Mesothelial cell of epicardium (in vitro differentiated cells): ENCODE data around the gene TIAM1. TPM values are rescaled to one million over a fixed set of nuclear protein-coding genes. Genes with fewer than 3 reads are reported as not detected.

Source experiments
- DNase-seq, 2 experiments: peaks; one replicate each; pipeline ENCODE4 v3.0.0; 2021; ENCODE audit warnings: low spot score in 2 of 2; ENCODE audit not compliant: unreplicated experiment in 2 of 2
- H3K27ac Mint-ChIP-seq: 2 replicates; pipeline ENCODE4 v1.8.0; 2021; ENCODE audit warnings: mixed read lengths
- H3K27me3 Mint-ChIP-seq: 2 replicates; pipeline ENCODE4 v1.8.0; 2021; ENCODE audit warnings: low read depth, mixed read lengths
- H3K36me3 Mint-ChIP-seq: 2 replicates; pipeline ENCODE4 v1.8.0; 2021; ENCODE audit warnings: mixed read lengths
- H3K4me1 Mint-ChIP-seq: 2 replicates; pipeline ENCODE4 v1.8.0; 2021; ENCODE audit warnings: mixed read lengths
- H3K4me3 Mint-ChIP-seq: 2 replicates; pipeline ENCODE4 v1.8.0; 2021; ENCODE audit warnings: mild to moderate bottlenecking, moderate library complexity, mixed read lengths
- H3K9me3 Mint-ChIP-seq: 2 replicates; pipeline ENCODE4 v1.8.0; 2021; ENCODE audit warnings: mixed read lengths
- total RNA-seq: library from RNA; stranded (reverse); gene quantifications from 3 replicates; pipeline ENCODE4 v1.2.1, GENCODE V29; 2021
- TF ChIP-seq, protein P1 (sequence below): fragments of 200-600 bp; sonication (generic); IDR thresholded peaks from one replicate; pipeline ENCODE4 v1.5.0; 2021; ENCODE audit warnings: antibody characterized with exemption; ENCODE audit not compliant: unreplicated experiment

Gene TIAM1
- total RNA-seq, 1 donor from 2014 or later = 53.4 TPM

DNA sequence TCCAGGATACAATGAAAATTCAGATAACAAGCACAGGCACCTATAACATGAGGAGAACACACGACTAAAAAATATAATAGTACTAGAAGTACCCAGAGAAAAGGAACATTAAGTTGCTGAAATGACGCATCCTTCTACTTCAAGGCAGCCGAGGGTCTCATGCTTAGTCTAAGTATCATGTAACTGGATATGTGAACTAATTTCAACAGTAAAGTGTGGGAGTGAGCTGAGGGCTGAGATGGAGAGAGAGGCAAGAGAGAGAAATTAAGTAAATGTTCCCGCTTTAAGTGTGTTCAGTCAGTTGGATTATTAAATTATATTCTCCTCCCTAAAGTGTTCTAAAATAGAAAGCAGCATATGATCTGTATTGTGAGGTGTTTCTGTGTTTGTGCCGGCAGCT lies 153.5 kb downstream of the TIAM1 start:
- no peaks in the 10 kb centered on the region for H3K9me3 Mint-ChIP-seq
- H3K27ac Mint-ChIP-seq = no peak overlapping the region
- no peak overlapping the region for H3K4me3 Mint-ChIP-seq
- DNase-seq = no peak
- TF ChIP-seq, protein P1, sequence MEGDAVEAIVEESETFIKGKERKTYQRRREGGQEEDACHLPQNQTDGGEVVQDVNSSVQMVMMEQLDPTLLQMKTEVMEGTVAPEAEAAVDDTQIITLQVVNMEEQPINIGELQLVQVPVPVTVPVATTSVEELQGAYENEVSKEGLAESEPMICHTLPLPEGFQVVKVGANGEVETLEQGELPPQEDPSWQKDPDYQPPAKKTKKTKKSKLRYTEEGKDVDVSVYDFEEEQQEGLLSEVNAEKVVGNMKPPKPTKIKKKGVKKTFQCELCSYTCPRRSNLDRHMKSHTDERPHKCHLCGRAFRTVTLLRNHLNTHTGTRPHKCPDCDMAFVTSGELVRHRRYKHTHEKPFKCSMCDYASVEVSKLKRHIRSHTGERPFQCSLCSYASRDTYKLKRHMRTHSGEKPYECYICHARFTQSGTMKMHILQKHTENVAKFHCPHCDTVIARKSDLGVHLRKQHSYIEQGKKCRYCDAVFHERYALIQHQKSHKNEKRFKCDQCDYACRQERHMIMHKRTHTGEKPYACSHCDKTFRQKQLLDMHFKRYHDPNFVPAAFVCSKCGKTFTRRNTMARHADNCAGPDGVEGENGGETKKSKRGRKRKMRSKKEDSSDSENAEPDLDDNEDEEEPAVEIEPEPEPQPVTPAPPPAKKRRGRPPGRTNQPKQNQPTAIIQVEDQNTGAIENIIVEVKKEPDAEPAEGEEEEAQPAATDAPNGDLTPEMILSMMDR = no peak
- peaks cover 19% of the 10 kb centered on the region for H3K36me3 Mint-ChIP-seq
- no peaks in the 10 kb centered on the region for H3K27me3 Mint-ChIP-seq
- no peaks in the 10 kb centered on the region for H3K4me1 Mint-ChIP-seq

DNA sequence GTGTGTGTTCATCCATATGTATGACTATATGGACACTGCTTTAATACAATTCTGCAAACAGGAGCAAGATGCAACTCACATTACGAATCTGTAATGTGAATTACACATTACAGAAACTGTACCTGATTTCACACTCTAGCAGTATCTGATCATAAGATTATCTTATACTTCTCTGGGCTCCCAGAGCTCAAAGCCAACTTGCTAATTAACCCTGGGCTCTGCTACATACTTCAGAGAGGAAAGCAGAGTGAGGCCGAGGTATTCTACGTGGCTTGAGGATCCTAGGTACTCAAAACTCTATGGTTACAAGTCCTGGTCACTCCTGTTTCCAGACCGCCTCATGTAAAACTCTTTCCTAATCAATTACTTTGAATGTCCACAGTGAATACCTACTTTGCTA lies 156.6 kb downstream of the TIAM1 start:
- TF ChIP-seq, protein P1 = no peak
- Mint-ChIP-seq H3K27ac (no peak overlapping the region), H3K4me1 (no peaks in the 10 kb centered on the region), H3K4me3 (no peak overlapping the region), H3K9me3 (no peaks in the 10 kb centered on the region), H3K27me3 (no peaks in the 10 kb centered on the region), H3K36me3 (peaks cover 14% of the 10 kb centered on the region)
- no peak for DNase-seq

DNA sequence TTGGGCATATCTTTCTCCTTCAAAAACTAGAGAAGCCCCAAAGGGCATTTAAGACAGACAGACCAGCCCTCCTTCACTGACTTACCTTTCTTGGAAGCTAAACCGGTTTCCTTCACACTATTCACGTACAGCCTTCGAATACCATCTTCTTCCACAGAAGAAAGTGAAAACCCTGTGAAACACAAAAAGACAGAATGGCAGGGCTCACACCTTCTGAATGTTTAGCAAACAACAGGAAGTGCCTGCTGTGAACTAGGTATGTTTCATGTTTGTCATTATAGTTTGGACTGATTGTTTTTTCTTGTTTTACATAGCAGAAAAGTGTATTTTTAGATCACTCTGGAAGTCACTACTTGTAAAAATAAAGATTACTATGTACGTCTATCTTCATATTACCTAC lies 157.1 kb downstream of the TIAM1 start:
- Mint-ChIP-seq H3K9me3 (no peaks in the 10 kb centered on the region), H3K27me3 (no peaks in the 10 kb centered on the region), H3K4me1 (no peaks in the 10 kb centered on the region), H3K4me3 (no peak overlapping the region), H3K36me3 (peaks cover 20% of the 10 kb centered on the region), H3K27ac (no peak overlapping the region)
- TF ChIP-seq, protein P1 = no peak
- DNase-seq = no peak

DNA sequence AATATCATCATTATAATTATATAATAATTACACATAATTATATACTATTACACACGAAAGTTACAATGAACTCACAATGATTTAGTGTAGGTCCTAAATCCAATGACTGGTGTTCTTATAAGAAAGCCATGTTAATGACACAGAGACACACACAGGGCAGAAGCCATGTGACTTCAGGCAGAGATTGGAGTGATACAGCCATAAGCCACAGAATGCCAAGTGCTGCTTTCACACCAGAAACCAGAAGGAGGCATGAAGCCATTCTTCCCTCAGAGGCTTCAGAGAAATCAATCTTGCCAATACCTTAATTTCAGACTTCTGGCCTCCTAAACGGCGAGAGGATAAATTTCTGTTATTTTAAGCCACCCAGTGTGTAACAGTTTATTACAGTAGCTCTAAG lies 158.4 kb downstream of the TIAM1 start:
- DNase-seq = no peak
- H3K27ac Mint-ChIP-seq = no peak overlapping the region
- peaks cover 26% of the 10 kb centered on the region for H3K36me3 Mint-ChIP-seq
- H3K4me1 Mint-ChIP-seq = no peaks in the 10 kb centered on the region
- H3K9me3 Mint-ChIP-seq = no peaks in the 10 kb centered on the region
- H3K4me3 Mint-ChIP-seq = no peak overlapping the region
- no peaks in the 10 kb centered on the region for H3K27me3 Mint-ChIP-seq
- TF ChIP-seq, protein P1 = no peak

DNA sequence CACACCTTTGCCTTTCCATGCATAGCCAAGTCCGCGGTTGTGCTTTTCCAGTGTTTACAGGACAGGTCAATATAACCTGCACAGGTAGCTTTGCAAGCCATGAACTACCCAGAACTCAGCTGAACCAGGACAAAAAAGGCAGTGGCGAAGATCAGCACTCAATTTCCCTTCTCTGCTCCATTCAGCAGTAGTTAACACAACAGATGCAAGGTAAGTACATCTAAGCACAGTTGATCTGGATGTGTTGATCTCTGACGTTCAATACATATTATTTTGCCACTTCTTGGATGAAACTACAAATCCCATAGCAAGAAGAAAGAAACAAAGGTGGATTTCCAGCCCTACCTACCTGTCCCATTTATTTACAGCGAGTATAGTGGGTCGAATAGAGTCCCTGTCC lies 159.2 kb downstream of the TIAM1 start:
- Mint-ChIP-seq H3K4me3 (no peak overlapping the region), H3K4me1 (no peaks in the 10 kb centered on the region), H3K9me3 (no peaks in the 10 kb centered on the region), H3K36me3 (peaks cover 27% of the 10 kb centered on the region), H3K27ac (no peak overlapping the region), H3K27me3 (no peaks in the 10 kb centered on the region)
- TF ChIP-seq, protein P1 = no peak
- no peak for DNase-seq

DNA sequence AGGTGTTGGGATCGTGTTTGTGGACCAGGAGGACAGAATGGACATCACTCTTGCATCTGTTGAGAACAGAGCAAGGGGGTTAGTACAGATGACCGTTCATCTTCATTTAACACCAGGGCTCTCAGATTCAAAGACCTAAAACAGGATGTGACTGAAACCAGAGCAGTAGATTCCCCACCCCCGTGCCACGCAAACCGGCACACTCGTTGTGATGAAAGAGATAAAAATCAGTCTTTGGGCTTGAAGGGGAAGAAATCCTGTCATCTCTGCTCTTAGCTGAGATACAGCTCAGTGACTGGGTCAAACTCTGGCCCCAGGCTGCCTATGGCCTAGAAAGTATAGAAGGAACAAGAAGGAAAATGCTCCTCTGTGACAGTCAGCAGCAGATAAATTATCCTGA lies 159.6 kb downstream of the TIAM1 start:
- peaks cover 28% of the 10 kb centered on the region for H3K36me3 Mint-ChIP-seq
- H3K4me1 Mint-ChIP-seq = no peaks in the 10 kb centered on the region
- no peak for DNase-seq
- H3K4me3 Mint-ChIP-seq = no peak overlapping the region
- TF ChIP-seq, protein P1 = no peak
- H3K27me3 Mint-ChIP-seq = no peaks in the 10 kb centered on the region
- no peak overlapping the region for H3K27ac Mint-ChIP-seq
- H3K9me3 Mint-ChIP-seq = no peaks in the 10 kb centered on the region
